IPS-NIHi7 (cell line): ENCODE measurements around the gene SOD1.

ENCODE experiments used
- DNase-seq: peaks from one replicate; pipeline ENCODE4 v3.0.0; 2012; ENCODE audit warnings: mixed read lengths; ENCODE audit errors: extremely low spot score

Gene SOD1

GRCh38 chr21:31682620-31683019, 23.1 kb downstream of the SOD1 start:
- no peak for DNase-seq

GRCh38 chr21:31683029-31683428, 23.5 kb downstream of the SOD1 start:
- no peak for DNase-seq

DNA sequence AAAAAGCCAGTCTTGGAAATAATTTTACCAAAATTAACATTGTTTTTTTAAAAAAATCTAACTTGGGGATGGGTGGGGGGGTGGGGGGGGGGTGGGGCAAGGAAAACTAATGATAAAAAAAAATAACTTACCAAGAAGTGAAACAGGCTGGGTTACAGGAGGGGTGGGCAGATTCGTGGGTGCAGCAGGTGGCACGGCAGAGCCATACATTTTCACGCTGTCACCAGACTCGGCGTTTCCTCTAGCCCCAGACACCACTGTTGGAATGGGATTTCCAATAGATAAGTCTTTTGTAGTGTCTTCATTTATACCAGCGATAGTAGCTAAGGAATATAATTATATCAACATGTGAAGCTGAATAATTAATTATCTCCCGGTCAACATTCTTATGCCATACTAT, 25.4 kb downstream of the SOD1 start:
- no peak for DNase-seq

DNA sequence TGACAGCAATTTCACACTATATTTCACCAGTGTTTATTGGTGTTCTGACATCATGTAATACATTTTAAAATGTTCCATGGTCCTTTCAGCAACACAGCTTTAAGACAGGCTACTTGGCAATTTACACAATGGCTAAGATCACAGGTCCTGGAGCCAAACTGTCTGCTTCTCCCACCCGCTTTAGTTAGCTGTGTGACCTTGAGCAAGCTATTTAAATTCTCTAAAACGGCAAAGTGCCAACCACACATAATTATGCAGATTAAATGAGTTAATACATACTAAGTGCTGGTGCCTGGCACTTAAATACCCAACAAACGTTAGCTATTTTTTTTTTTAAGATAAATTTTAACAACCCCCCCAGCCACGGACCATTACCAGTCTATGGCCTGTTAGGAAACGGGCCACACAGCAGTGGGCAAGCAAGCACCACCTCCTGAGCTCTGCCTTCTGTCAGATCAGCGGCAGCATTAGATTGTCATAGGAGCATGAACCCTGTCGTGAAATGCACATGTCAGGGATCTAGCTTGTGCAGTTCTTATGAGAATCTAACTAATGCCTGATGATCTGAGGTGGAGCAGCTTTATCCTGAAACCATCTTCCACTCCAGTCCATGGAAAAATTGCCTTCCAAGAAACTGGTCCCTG, 26.9 kb downstream of the SOD1 start:
- no peak for DNase-seq

DNA sequence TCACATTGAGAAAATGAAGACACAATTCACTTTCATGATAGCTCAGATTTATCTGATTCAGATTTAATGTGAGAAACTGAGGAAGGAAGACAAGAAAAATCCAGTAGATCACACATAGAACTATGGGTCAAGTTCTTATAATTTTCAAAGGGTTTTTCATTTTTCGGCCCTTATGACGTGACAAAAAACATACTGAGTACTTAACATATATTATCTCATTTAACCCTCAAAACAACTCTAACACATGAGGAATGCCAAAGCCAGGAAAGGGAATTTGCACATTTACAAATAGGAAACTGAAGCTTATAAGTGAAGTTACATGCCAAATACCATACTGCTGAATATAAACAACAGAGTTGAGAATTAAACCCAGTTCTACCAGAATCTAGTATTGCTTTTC, 27.6 kb downstream of the SOD1 start:
- DNase-seq, result no peak

DNA sequence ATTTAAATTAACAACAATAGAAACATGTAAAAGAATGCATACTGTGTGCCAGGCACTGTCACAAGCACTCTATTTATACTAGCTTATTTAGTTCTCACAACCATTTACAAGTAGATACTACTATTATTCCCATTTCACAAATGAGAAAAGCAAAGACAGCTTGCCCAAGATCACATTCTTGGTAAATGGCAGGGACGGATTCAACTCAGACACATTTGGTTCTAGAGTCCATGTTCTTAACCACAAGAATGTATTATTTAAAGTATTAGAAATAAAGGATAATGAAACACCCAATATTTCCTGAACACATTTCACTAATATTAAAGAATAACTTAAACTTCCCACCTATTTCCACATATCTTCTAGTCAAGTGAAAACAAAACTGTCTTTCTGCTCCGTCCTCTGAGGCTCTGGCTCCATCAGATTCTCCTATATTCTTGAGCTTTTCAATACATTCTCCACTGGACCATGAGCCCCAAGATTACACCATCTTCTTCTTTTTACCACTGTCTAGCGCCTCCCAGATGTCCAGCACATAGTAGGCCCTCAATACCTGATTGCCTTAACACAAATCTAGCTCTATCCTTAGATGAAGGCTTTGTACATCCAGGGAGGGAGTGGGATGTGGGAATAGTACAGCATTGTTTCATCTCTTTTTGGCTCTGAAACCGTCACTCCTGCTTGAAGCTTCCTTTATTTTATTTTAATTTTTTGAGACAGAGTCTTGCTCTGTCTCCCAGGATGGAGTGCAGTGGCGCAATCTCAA, 29.3 kb downstream of the SOD1 start:
- DNase-seq, result no peak

DNA sequence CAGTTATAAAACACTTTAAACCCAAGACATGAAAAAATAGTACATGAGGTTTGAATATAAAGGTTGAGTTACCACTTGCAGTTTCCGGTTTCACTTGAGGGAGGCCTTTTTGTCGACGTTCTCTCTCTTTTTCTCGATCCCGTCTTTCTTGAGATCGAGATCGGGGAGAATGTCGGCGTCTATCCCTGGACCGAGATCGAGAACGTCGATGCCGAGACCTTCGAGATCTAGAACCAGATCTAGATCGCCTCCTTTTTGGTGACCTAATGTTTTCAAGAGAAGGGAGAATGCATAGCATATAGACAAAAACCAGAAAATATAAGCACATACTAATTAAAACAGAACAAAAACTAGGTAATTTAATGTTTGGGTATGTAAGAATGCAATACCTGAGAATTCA, 33.7 kb downstream of the SOD1 start:
- DNase-seq, result no peak

- DNase-seq, result no peak
Measured at GRCh38 chr21:31696424-31696823, 36.9 kb downstream of the SOD1 start.

GRCh38 chr21:31698461-31698860, 39.0 kb downstream of the SOD1 start:
- no peak for DNase-seq

- DNase-seq, result no peak
Measured at GRCh38 chr21:31700040-31700439, 40.5 kb downstream of the SOD1 start.

DNA sequence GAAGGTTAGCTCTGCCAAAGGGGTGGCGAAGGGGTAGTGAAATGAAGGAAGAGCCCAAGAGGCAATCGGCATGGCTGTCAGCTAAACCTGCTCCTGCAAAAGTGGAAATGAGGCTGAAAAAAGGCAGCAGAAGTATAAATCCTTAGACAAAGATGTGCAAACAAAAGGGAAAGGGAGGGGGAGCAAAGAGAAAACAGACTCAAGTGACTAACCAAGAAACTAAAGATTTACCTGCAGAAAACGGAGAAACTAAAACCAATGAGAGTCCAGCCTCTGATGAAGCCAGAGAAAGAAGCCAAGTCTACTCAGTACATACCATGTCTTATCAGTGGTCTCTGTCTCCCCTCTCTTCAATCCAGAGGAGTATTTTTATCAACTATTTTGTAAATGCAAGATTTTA, 47.1 kb downstream of the SOD1 start:
- DNase-seq, result no peak

GRCh38 chr21:31707499-31707898, 48.0 kb downstream of the SOD1 start:
- no peak for DNase-seq

DNA sequence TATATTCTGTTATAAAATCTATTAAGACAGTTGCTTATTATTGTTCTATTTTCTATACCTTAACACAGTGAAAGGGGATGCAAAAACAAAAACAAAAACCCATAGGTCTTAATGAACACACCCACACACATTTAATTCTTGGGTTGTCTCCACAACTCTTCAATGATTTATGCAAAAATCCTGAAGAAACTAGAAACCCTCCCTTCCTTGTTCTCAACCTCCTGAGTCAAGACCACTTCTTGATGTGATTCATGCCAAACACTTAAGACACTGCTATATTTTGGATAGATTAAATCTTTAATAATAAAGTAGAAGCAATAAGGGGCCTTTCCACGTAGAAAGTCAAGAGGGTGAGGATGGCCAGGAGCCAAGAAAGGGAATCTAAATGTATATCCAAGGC, 49.0 kb downstream of the SOD1 start:
- DNase-seq, result no peak

- no peak for DNase-seq
Measured at GRCh38 chr21:31710586-31710985, 51.1 kb downstream of the SOD1 start.

GRCh38 chr21:31711326-31711725, 51.8 kb downstream of the SOD1 start:
- no peak for DNase-seq

GRCh38 chr21:31711745-31712285, 52.3 kb downstream of the SOD1 start:
- DNase-seq, result no peak

DNA sequence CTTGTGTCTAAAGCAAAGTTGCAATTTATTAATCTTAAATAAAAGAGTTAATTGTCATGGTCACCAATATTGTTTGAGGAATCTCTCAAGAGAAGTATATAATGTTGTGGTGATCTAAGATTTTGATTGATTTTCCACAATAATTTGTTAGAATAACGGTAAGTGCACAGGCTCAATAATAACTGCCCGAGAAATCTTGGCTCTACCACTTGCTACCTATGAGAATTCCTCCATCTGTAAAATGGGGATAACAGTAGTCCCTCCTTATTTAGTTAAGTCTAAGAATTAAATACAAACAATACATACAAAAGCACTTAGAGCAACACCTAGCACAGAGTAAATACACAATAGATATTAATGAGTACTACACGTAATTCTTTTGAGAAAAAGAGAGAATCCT, 53.6 kb downstream of the SOD1 start:
- no peak for DNase-seq

GRCh38 chr21:31713973-31714740, 54.7 kb downstream of the SOD1 start:
- DNase-seq, result no peak

GRCh38 chr21:31714741-31715365, 55.4 kb downstream of the SOD1 start:
- DNase-seq, result no peak

DNA sequence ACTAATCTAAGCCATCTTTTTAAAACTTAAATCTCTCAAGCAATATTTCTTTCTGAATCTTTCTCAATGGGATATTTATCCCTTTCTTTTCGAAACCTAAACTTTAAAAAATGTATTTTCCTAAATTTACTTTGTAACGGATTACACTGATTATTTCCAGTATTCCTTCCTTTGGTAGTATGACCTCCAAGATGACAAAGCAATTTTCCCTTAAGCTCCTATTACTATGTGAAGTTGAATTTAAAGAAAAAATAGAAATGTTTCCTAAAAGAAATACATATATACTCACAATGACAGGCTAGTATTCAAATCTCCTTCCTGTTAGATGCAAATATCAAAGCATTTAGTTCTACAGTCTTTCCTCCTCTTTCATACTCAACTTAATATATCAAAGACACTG, 56.6 kb downstream of the SOD1 start:
- no peak for DNase-seq
